ENCODE data around the gene PRODH.
"Not testable (repeated sequence)": the region's sequence is repeated elsewhere in the genome, so short reads cannot be mapped to it uniquely, and the experiment has no call there.

DNA sequence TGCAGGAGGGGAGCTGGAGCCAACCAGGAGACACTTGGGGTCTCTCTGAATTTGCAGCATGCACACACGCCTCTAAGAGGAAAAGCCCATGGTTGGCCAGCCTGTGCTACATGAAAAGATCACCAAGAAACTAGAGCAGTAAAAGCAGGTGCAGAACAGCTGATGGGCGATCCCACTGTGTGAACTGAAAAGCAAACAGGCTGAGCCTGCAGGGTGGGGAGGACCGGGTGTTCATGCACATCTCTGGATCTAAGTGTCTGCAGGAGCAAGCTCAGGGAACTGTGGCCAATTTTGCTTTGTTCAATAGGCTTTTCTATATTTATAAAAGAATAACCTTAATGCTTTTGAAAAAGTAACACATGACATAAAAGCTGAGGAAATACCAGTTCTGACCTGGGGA, 18.3 kb downstream of the PRODH start:
- TF ChIP-seq EZH2 (IDR thresholded peaks at IDR 0.05; ENCODE audit: low read depth): not testable (repeated sequence)
- TF ChIP-seq, protein P1, sequence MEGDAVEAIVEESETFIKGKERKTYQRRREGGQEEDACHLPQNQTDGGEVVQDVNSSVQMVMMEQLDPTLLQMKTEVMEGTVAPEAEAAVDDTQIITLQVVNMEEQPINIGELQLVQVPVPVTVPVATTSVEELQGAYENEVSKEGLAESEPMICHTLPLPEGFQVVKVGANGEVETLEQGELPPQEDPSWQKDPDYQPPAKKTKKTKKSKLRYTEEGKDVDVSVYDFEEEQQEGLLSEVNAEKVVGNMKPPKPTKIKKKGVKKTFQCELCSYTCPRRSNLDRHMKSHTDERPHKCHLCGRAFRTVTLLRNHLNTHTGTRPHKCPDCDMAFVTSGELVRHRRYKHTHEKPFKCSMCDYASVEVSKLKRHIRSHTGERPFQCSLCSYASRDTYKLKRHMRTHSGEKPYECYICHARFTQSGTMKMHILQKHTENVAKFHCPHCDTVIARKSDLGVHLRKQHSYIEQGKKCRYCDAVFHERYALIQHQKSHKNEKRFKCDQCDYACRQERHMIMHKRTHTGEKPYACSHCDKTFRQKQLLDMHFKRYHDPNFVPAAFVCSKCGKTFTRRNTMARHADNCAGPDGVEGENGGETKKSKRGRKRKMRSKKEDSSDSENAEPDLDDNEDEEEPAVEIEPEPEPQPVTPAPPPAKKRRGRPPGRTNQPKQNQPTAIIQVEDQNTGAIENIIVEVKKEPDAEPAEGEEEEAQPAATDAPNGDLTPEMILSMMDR (conservative IDR thresholded peaks at IDR 0.05): not testable (repeated sequence)

Data from PC-9 (cell line).